A673 (cell line): ENCODE results near the gene GSTM1. TPM values are rescaled to one million over a fixed set of nuclear protein-coding genes. Genes with fewer than 3 reads are reported as not detected.
"Not testable (repeated sequence)": the region's sequence is repeated elsewhere in the genome, so short reads cannot be mapped to it uniquely, and the experiment has no call there.

Source experiments
- BruUV-seq: library from RNA; stranded (reverse); fragments of 400-500 nt; replicated peaks from 2 replicates; lab custom pipeline; 2021; lab: Mats Ljungman, UMichigan
- CTCF ChIA-PET: fragments of 300-600 bp; sonication (Branson Sonifier 250); formaldehyde crosslinking; loops from one replicate; lab custom pipeline; 2022; ENCODE audit warnings: antibody characterized with exemption; lab: Charles Lee
- POLR2A ChIA-PET: fragments of 300-600 bp; sonication (Branson Sonifier 250); formaldehyde crosslinking; loops from one replicate; lab custom pipeline; 2022; ENCODE audit warnings: antibody characterized with exemption; ENCODE audit not compliant: low non-redundant PET; lab: Charles Lee
- DNase-seq: peaks from one replicate; pipeline ENCODE4 v3.0.0-alpha.2; 2015; ENCODE audit warnings: low spot score
- H3K27ac ChIP-seq: fragments of 200-600 bp; sonication (generic); 2 replicates; pipeline ENCODE4 v1.5.1; 2016; ENCODE audit warnings: mixed run types, low read depth, mild to moderate bottlenecking, mixed read lengths, antibody characterized with exemption, low read length; ENCODE audit not compliant: poor library complexity, severe bottlenecking
- H3K27me3 ChIP-seq: fragments of 200-600 bp; sonication (generic); replicated peaks from 2 replicates; pipeline ENCODE4 v1.6.1; 2017; ENCODE audit warnings: mixed run types, low read depth, mild to moderate bottlenecking, mixed read lengths, antibody characterized with exemption, low read length; ENCODE audit not compliant: insufficient read depth, poor library complexity
- H3K36me3 ChIP-seq: fragments of 200-600 bp; sonication (generic); 2 replicates; pipeline ENCODE4 v1.6.1; 2016; ENCODE audit warnings: mixed run types, mild to moderate bottlenecking, mixed read lengths, antibody characterized with exemption, low read length; ENCODE audit not compliant: insufficient read depth, poor library complexity, severe bottlenecking
- H3K4me1 ChIP-seq: fragments of 200-600 bp; sonication (generic); 2 replicates; pipeline ENCODE4 v1.6.1; 2017; ENCODE audit warnings: mixed run types, mild to moderate bottlenecking, mixed read lengths, antibody characterized with exemption, low read length; ENCODE audit not compliant: insufficient read depth, poor library complexity, severe bottlenecking
- H3K4me3 ChIP-seq: fragments of 200-600 bp; sonication (generic); 2 replicates; pipeline ENCODE4 v1.5.1; 2016; ENCODE audit warnings: low read depth, mixed run types, mild to moderate bottlenecking, mixed read lengths, low read length; ENCODE audit not compliant: poor library complexity, severe bottlenecking
- H3K9me3 ChIP-seq: fragments of 200-600 bp; sonication (generic); 2 replicates; pipeline ENCODE4 v1.6.1; 2016; ENCODE audit warnings: mixed run types, low read depth, mild to moderate bottlenecking, mixed read lengths, antibody characterized with exemption, low read length; ENCODE audit not compliant: poor library complexity, severe bottlenecking
- CTCF ChIP-seq: fragments of 300-800, 200-600 bp; sonication (generic); conservative IDR thresholded peaks from 2 replicates; pipeline ENCODE4 v1.5.1; 2017; ENCODE audit warnings: low read depth, mild to moderate bottlenecking, antibody characterized with exemption, low read length, moderate library complexity, mixed read lengths
- EZH2 ChIP-seq: fragments of 200-600 bp; sonication (generic); IDR thresholded peaks from 2 replicates; pipeline ENCODE4 v1.6.1; 2017; ENCODE audit warnings: borderline replicate concordance, low read depth, mild to moderate bottlenecking, mixed read lengths, antibody characterized with exemption, low read length; ENCODE audit not compliant: poor library complexity, severe bottlenecking
- intact Hi-C: fragments of 100-400 bp; cut with micrococcal nuclease; formaldehyde crosslinking; loops from one replicate; pipeline ENCODE4 v1.10.0; 2022; ENCODE audit not compliant: unreplicated experiment
- total RNA-seq: library from RNA; stranded (reverse); gene quantifications from 2 replicates; pipeline ENCODE4 v1.2.3, GENCODE V29; 2021

Gene GSTM1
- total RNA-seq, 1 experiment from 2014 or later = 166 TPM

DNA sequence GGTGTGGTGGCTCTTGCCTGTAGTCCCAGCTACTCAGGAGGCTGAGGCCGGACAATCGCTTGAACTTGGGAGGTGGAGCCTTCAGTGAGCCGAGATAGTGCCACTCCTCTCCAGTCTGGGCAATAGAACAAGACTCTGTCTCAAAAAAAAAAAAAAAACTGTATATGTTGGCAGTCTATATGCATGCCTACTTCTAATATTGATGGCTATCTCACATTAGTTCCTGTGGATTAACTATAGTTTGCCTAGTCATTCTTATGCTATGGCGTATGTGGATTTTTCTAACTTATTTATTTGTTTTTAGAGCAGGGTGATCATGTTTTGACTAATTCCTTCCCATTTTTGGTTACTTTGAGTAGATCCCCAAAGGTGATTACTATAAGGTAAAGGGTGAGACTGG is 9.4 kb downstream of the GSTM1 start:
- no peak for DNase-seq
- H3K27me3 ChIP-seq = no peaks in the 10 kb centered on the region
- no peak for TF ChIP-seq EZH2
- no peak for TF ChIP-seq CTCF
- H3K4me1 ChIP-seq = no peaks in the 10 kb centered on the region
- BruUV-seq = no TSS peak
- ChIA-PET POLR2A (no interaction called here), CTCF (no interaction called here)
- H3K36me3 ChIP-seq = no peaks in the 10 kb centered on the region
- H3K4me3 ChIP-seq = no peak overlapping the region
- intact Hi-C loops = no loop called here
- no peaks in the 10 kb centered on the region for H3K9me3 ChIP-seq
- H3K27ac ChIP-seq = no peak overlapping the region

GRCh38 chr1:109697861-109698260 is 10.2 kb downstream of the GSTM1 start:
- H3K9me3 ChIP-seq, H3K4me1 ChIP-seq, H3K4me3 ChIP-seq, H3K36me3 ChIP-seq, CTCF ChIA-PET, DNase-seq, intact Hi-C loops, H3K27me3 ChIP-seq, BruUV-seq, H3K27ac ChIP-seq, POLR2A ChIA-PET: not testable (repeated sequence)

DNA sequence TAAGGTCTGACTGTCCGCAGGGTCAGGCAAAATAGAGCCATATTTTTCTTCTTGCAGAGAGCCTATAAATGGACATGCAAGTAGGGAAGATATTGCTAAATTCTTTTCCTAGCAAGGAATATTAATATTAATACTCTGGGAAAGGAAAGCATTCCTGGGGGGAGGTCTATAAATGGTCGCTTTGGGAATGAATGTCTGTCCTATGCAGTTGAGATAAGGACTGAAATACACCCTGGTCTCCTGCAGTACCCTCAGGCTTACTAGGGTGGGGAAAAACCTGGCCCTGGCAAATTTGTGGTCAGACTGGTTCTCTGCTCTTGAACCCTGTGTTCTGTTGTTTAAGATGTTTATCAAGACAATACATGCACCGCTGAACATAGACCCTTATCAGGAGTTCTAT is 15.3 kb downstream of the GSTM1 start:
- H3K4me3 ChIP-seq, H3K4me1 ChIP-seq, H3K27me3 ChIP-seq, H3K27ac ChIP-seq, H3K9me3 ChIP-seq, BruUV-seq, DNase-seq, CTCF ChIA-PET, intact Hi-C loops, POLR2A ChIA-PET, H3K36me3 ChIP-seq: not testable (repeated sequence)

DNA sequence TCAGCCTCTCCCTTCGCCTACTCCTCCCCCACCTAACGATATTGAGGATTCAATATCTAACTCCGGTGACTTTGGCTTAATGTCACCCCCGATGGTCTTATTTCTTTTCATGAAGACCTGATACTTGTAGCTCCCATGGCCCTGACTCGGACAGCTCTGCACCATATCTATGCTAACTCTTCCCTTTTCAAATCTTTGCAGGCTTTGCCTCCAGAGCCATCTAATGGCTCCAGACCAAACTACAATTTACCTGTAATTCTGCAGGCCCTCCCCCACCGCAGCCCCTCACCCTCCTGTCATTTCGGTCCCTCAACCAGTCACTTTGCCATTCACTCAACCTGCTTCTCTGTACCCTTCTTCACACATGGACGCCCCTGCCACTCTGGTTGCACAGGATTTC is 16.6 kb downstream of the GSTM1 start:
- CTCF ChIA-PET = interaction anchor here (0.6 kb wide), 1 partner anchor 74 kb away, joined by 3 read pairs; no protein-coding TSS in a partner anchor
- POLR2A ChIA-PET = no interaction called here
- TF ChIP-seq CTCF (no peak), EZH2 (no peak)
- Histone ChIP-seq H3K27me3 (no peaks in the 10 kb centered on the region), H3K4me3 (no peak overlapping the region), H3K9me3 (no peaks in the 10 kb centered on the region), H3K36me3 (no peaks in the 10 kb centered on the region), H3K4me1 (peaks cover 6% of the 10 kb centered on the region), H3K27ac (no peak overlapping the region)
- BruUV-seq = no TSS peak
- DNase-seq = no peak
- intact Hi-C loops = no loop called here
